ENCODE data around the gene EWSR1.

EWSR1 gene

GRCh38 chr22:29320546-29320945 is 52.5 kb downstream of the EWSR1 start:
- no peak for DNase-seq

DNA sequence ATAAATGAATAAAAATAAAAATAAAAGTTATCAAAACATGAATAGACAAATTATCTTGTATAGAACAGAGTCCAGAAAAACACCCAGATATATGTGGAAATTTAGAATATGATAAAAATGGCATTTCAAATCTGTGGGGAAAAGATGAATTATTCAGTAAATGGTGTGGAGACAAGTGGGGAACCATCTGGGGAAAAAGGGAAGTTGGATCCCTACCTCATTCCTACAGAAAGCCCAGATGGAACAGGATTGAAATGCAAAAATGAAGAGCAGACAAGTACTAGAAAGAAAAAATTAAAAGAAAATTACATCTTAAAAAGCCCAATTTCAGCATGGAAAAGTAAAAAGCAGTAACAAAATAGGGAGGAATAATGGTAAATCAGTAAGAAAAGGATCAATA is 55.6 kb downstream of the EWSR1 start:
- DNase-seq, result no peak

DNA sequence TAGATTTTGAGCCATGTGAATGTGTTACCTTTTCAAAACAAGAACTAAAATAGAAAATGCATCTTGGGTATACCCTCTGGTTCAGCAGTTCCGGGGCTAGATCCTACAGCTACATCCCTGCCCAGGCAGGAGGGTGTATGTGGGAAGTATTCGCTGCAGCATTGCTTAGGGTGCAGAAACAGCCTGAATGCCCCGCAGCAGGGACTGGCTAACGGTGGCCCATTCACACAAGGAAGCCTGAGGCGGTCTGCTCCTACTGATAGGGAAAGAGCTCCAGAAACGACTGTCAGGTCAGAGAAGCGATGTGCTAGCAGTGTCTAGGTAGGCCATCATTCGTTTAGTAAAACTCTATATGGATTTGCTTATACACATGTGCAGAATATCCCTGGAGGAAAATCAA is 57.3 kb downstream of the EWSR1 start:
- no peak for DNase-seq

DNA sequence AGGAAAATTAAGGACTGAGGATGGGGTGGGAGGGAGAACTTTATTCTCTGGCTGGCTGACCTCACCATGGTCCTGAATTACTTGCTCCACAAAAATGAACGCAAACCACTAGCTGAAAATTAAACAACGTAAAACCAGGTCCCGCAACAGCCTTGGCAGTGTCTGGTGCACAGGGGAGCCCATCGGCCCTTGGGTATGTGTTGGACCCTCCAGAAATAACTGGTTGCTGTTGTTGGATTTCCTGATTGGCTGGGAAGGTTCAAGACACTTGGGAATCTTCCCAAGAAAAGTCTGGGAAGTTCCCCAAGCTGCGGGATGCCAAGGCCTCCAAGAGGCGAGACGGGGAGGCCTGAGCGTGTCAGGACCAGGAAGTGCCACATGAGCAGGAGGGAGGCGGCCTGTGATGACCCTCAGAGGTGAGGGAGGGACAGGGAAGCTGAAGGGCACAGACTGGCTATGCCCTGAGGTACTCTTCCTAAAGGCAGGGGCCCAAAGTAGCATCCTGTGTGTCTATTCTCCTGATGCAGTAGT is 57.8 kb downstream of the EWSR1 start:
- DNase-seq, result no peak

DNA sequence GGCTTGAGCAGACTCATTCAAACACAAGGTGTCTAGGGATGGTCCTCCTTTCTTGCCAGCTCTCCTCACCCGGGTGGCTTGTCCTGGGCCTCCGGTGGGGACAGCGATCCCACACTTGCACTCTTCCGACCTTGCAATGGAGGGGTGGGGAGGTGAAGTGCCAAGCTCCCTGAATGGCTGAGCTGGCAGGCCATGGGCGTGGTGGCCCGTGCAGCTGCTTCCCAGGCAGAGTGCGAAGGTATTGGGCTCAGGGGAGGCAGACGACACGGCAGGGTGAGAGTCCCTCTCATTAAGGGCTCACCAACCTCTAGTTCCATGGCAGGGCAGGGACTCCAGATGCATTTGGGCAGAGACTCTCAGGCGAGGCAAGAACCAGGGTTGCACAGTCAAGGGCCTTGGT is 58.4 kb downstream of the EWSR1 start:
- DNase-seq, result no peak

- no peak for DNase-seq
These were observed 59.2 kb downstream of the EWSR1 start for GRCh38 chr22:29327089-29327764.

GRCh38 chr22:29328055-29328454 is 60.0 kb downstream of the EWSR1 start:
- no peak for DNase-seq

GRCh38 chr22:29328566-29329500 is 60.8 kb downstream of the EWSR1 start:
- no peak for DNase-seq

GRCh38 chr22:29329581-29329980 is 61.5 kb downstream of the EWSR1 start:
- no peak for DNase-seq

GRCh38 chr22:29330291-29330690 is 62.2 kb downstream of the EWSR1 start:
- DNase-seq, result no peak

DNA sequence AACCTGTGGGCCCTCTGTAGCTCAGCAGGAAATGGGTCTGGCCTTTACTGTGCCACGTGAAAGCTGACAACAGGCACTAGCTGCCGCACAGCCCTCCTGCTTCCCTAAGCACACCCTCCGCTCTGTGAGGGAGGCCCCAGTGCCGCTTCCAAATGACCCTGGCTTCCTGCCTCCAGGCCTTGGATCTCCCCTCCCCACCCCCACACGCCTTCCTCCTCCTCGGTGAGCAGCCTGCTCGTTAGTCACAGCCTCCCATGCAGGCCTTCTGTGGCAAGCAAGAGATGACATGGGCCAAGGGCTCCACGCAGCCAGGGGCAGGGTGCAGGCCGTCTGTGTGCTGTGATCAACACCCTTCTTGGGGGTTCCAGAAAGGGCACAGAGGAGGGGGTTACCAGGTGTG is 62.7 kb downstream of the EWSR1 start:
- no peak for DNase-seq

DNA sequence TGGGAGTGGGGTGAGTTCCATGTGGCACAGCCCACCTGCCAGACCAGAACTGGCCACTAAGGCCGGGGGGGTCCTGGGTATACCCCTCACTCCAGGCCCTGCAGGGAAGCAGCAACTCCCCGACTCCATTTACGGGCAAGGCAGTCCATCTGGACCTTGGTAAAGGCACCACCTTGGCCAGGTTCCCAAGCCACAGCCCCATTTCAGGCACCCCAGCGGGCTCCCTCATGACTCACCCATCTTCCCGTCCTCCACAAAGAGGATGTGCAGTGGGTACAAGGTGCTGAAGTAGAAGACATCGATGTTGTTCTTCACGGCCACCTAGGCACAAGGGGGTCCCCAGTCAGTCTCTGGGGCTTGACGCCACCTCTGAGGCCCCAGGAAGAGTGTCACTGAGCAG is 63.1 kb downstream of the EWSR1 start:
- no peak for DNase-seq

DNA sequence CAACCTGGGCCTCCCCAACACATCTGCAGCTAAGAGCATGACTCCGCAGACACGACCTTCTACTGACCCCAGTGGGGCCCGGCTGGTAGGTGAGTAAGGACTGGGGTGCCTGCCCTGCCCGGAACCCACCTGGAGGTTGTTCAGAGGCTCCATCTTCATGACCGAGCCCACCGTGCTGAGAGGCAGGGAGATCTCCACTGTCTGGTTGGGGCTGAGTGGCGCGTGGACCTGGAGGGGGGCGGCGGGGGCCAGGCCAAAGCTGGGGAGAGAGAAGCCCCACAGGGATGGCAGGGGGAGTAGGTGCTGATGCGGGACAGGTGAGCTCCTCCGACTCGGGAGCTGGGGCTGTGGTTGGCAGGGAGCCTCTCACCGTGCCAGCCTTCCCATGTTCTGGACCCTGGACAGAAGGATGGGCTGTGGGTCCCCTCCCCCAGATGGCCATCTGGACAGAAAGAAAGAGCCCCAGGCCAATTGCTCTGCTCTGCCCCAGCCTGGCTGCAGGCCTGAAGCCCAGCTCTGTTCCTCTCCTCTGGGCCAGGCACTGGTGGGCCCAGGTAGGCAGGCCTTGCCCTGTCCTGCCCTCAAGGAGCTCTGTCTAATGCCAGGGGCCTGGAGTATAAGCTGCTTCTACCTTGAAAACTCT is 63.7 kb downstream of the EWSR1 start:
- DNase-seq, result no peak

DNA sequence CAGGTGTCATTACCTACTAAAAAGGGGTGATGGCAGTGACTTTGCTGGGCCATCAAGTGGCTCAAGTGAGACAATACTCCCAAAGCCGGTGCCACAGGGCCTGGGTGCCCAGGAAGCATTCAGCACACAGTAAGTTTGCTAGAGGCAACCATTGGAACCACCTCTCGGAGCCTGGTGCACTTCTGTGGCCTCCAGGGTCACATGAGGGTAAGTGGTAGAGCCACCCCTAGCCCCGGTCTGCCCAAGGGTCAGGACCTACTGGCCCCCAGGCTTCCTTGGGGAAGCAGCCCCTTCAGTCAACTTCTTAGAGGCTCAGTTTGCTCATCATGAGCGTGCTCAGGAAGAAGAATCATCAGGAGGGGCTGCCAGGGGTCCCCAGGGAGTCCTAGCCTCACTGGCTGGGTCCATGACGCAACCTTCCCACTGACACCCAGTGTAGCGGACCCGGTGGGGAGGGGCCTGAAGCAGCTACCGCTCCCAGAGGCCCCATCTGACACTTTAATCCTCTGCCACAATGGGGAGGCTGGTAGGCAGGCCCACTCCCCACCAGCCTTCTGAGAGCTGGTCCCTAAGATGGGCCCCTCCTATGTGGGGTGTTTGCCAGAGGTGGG is 64.9 kb downstream of the EWSR1 start:
- no peak for DNase-seq

- no peak for DNase-seq
These were observed 66.1 kb downstream of the EWSR1 start for GRCh38 chr22:29334148-29334547.

DNA sequence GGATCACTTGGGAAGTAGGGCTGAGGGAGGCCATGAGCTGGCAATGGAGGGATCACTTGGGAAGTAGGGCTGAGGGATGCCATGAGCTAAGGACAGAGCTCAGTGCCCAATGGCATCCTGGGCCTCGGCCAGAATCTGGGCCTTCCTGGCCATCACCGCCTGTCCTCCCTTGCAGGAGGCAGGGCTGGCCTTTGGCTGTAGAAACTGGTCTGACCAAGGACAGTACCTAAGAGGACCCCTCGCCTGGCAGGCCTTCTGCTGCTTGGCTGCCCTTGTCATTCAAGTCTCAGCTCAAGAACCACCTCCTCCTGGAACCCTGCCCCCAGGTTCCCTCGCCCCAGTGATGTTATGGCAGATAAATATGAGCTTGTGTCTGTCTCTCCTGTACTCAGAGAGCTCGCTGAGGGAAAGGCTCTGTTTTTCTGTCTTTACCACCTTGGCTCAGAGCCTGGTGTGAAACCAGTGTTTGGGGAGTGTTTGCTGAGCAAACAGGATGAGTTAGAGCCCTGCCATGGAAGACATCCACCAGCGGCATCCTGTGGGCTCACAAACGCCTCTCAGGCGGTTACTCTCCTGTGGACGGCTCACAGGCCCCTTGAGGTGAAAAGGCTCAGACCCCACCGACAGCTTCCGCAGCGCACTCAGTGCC is 66.8 kb downstream of the EWSR1 start:
- no peak for DNase-seq

DNA sequence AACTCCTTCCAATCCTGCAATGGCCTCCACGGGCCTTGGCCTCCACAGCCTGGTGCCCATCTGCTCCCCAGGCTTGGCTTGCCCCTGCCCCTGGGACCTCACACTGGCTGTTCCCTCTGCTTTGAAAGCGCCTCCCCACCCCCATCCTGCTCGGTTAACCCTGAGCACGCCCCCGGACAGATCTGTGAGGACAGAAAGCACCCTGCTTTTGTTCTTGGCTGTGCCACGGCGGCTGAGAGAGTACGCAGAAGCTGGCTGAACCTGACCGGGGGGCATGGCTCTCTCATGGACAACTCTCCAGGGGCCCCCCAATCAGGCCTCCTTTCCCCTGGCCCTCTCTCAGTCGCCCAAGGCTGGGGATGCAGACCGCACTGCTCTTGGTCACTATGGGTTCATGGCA is 67.6 kb downstream of the EWSR1 start:
- DNase-seq, result no peak

DNA sequence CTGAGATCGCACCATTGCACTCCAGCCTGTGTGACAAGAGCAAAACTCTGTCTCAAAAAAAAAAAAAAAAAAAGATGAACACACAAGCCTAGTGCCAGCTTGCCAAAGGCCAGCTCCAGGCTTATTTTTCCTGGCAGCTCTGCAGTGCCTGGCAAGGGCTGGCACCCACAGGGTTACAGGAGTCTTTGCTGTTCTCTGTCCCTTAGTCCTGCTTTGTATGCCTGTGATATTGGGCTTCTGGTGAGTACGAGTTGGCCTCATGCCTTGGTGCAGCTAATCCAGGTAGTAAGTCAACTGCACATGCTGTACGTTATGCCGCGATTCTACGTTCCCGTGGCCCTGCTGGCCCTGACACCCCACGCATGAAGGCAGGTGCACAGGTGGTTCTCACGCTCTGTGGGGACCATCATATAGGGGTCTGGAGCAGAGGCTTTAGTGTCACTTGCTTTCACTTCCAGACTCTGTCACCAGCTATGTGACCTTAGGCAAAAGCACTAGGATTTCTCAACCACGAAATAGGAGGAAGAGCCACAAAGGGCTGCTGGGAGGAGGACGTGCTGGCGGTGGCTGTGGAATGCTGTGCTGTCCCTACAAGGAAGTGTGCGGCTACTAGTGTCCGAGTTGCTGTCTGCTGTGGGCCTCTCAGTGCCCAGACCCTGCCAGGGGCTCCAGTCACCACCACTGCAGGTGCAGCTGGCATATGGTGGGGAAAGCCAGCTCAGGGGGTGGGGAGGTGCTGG is 68.9 kb downstream of the EWSR1 start:
- DNase-seq, result no peak

DNA sequence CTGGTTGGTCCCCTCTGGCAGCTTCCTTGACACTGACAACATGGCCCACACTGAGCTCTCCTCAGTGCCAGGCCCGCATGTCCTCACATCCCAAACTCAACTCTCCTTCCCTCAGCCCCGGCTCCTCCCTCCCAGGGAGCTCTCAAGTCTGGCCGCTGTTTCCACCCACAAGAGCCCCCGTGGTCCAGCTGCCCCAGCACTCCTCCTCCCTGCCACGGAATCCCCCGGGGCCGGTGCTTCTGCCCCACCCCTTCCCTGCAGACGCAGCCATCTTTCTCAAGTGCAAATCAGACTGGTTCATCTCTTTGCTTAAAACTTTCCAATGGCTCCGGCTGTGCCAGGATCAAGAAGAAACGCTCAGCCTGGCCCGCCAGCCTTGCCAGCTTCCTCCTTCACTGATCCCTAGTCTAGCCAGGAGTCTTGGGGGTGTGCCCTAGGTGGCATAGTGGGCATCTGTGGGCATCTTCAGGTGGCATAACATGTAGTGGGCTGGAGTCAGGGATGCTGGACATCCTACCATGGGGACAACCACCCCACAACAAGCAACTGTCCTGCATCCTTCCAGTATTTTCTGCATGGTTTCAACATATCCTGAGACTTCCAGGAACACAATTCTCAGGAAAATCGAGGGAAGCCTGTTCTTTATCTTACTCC is 69.7 kb downstream of the EWSR1 start:
- no peak for DNase-seq

DNA sequence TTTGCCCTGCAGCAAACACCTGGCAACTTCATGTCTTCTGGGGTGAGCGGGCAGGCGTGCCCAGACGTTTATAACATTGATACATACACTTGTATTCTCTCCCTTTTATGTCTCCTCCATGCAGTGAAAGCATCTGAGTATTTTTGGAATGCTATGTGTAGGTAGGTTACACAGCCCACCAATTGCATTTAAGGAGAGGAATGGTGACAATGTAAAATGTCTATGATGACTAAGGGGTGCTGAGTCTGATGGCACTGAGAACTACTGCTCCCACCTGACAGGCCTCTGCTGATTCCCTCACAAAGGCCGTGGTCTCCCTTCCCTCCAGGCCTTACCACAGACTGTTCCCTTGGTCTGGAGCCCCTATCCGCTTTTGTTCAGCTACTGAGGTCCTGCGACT is 70.3 kb downstream of the EWSR1 start:
- no peak for DNase-seq

All from stimulated activated CD4-positive, alpha-beta T cell treated with anti-CD3 and anti-CD28 coated beads, Interleukin-12 subunit alpha, Interleukin-12 subunit beta, amount 100 ng/mL, for 4 hours (primary cell).